A549 (cell line): ENCODE results near the gene DAGLB. TPM values are rescaled to one million over a fixed set of nuclear protein-coding genes. Genes with fewer than 3 reads are reported as not detected.
"Not testable (repeated sequence)": the region's sequence is repeated elsewhere in the genome, so short reads cannot be mapped to it uniquely, and the experiment has no call there.

Experiments
- ATAC-seq, 2 experiments: fragments of 200-7000 bp in 1 of 2; fragments of >200 bp in 1 of 2; cut with Nextera tagmentation in 1 of 2; cut with Tn5 transposase in 1 of 2; 3 replicates each; pipeline versions ENCODE4 v1.8.0 to v1.9.1; 2018 to 2020; ENCODE audit warnings: mild to moderate bottlenecking in 1 of 2, moderate library complexity in 1 of 2
- CTCF ChIA-PET: fragments of 300-600 bp; sonication (Branson Sonifier 250); formaldehyde crosslinking; extraction: SDS; loops from one replicate; lab custom pipeline; 2021; ENCODE audit warnings: antibody characterized with exemption, inconsistent platforms; lab: Yijun Ruan, JAX
- POLR2A ChIA-PET: fragments of 350-600 bp; formaldehyde crosslinking; extraction: SDS; loops from one replicate; lab custom pipeline; 2021; ENCODE audit warnings: antibody characterized with exemption, inconsistent platforms; lab: Yijun Ruan, JAX
- DNase-seq, 2 experiments: peaks; one replicate each; pipeline versions ENCODE4 v3.0.0 to v3.0.0-alpha.2; 2011 to 2016; ENCODE audit warnings: low read depth in 1 of 2, low spot score in 1 of 2
- FAIRE-seq: peaks from 2 replicates; lab custom pipeline; 2011; peaks lifted over from hg19 to GRCh38; lab: Jason Lieb, UNC
- H3K27ac ChIP-seq, 2 experiments: fragments of >200 bp; sonication (Bioruptor Twin); formaldehyde crosslinking; 3 replicates each; pipeline ENCODE4 v1.5.1; 2016 to 2017
- H3K4me1 ChIP-seq: fragments of >200 bp; sonication (Bioruptor Twin); formaldehyde crosslinking; 3 replicates; pipeline ENCODE4 v1.6.1; 2016
- H3K4me2 ChIP-seq: fragments of >200 bp; sonication (Bioruptor Twin); formaldehyde crosslinking; 3 replicates; pipeline ENCODE4 v1.6.1; 2016
- H3K4me3 ChIP-seq: fragments of >200 bp; sonication (Bioruptor Twin); formaldehyde crosslinking; 3 replicates; pipeline ENCODE4 v1.5.1; 2016
- H3K9me3 ChIP-seq: fragments of >200 bp; sonication (Bioruptor Twin); formaldehyde crosslinking; 3 replicates; pipeline ENCODE4 v1.6.1; 2016
- ATOH8 ChIP-seq: fragments of 250-450 bp; sonication (Bioruptor Pico); IDR thresholded peaks from 2 replicates; pipeline ENCODE4 v1.5.0; 2020; ENCODE audit warnings: low read depth, mild to moderate bottlenecking, moderate library complexity
- CBX2 ChIP-seq: fragments of 200-600 bp; sonication (generic); IDR thresholded peaks from 2 replicates; pipeline ENCODE4 v1.6.1; 2016; ENCODE audit warnings: low read depth, mild to moderate bottlenecking, borderline replicate concordance
- CEBPB ChIP-seq, 2 experiments: fragments of >200 bp in 1 of 2; sonication (Bioruptor Twin) in 1 of 2; formaldehyde crosslinking in 1 of 2; IDR thresholded peaks; 2 replicates each; pipeline ENCODE4 v1.6.1; 2012 to 2016
- EHMT2 ChIP-seq: fragments of 200-600 bp; sonication (generic); IDR thresholded peaks from 2 replicates; pipeline ENCODE4 v1.6.1; 2016; ENCODE audit warnings: antibody characterized with exemption, low read depth, mild to moderate bottlenecking, moderate library complexity
- EP300 ChIP-seq, 2 experiments: fragments of >200 bp; sonication (Bioruptor Twin); formaldehyde crosslinking; IDR thresholded peaks; 2 replicates in 1 of 2; 3 replicates in 1 of 2; pipeline ENCODE4 v1.6.1; 2016 to 2017
- ESRRA ChIP-seq: fragments of 150-350 bp; IDR thresholded peaks from 2 replicates; pipeline ENCODE4 v1.6.1; 2014; ENCODE audit warnings: mild to moderate bottlenecking, low read length, borderline replicate concordance
- FOSB ChIP-seq: fragments of 250-450 bp; sonication (Bioruptor Pico); IDR thresholded peaks from 2 replicates; pipeline ENCODE4 v1.5.0; 2020; ENCODE audit warnings: mild to moderate bottlenecking, moderate library complexity
- FOSL2 ChIP-seq, 2 experiments: fragments of 450-650 bp in 1 of 2; fragments of >200 bp in 1 of 2; sonication (Bioruptor Twin) in 1 of 2; formaldehyde crosslinking; IDR thresholded peaks; 2 replicates each; pipeline versions ENCODE4 v1.5.0 to v1.6.1; 2016 to 2020; ENCODE audit warnings: mild to moderate bottlenecking in 1 of 2, moderate library complexity in 1 of 2
- FOXS1 ChIP-seq: fragments of 250-450 bp; sonication (Bioruptor Pico); IDR thresholded peaks from 2 replicates; pipeline ENCODE4 v1.5.0; 2020; ENCODE audit warnings: mild to moderate bottlenecking, moderate library complexity
- GATA3 ChIP-seq: IDR thresholded peaks from 2 replicates; pipeline ENCODE4 v1.6.1; 2012; ENCODE audit warnings: borderline replicate concordance
- HDAC2 ChIP-seq: fragments of 200-600 bp; sonication (generic); IDR thresholded peaks from 2 replicates; pipeline ENCODE4 v1.6.1; 2016
- HOXA7 ChIP-seq: fragments of 250-450 bp; sonication (Bioruptor Pico); IDR thresholded peaks from 2 replicates; pipeline ENCODE4 v1.5.0; 2020; ENCODE audit warnings: mild to moderate bottlenecking, moderate library complexity
- HOXB13 ChIP-seq: fragments of 250-450 bp; sonication (Bioruptor Pico); IDR thresholded peaks from 2 replicates; pipeline ENCODE4 v1.5.0; 2020; ENCODE audit warnings: low read depth, mild to moderate bottlenecking, moderate library complexity
- JUN ChIP-seq, 2 experiments: fragments of >200 bp; sonication (Bioruptor Twin); formaldehyde crosslinking; IDR thresholded peaks; 2 replicates in 1 of 2; 3 replicates in 1 of 2; pipeline ENCODE4 v1.6.1; 2016 to 2017
- JUNB ChIP-seq: fragments of >200 bp; sonication (Bioruptor Twin); formaldehyde crosslinking; IDR thresholded peaks from 2 replicates; pipeline ENCODE4 v1.6.1; 2016
- KDM5A ChIP-seq: fragments of 200-600 bp; sonication (generic); IDR thresholded peaks from 2 replicates; pipeline ENCODE4 v1.6.1; 2016; ENCODE audit warnings: antibody characterized with exemption, mild to moderate bottlenecking
- NR3C1 ChIP-seq: fragments of >200 bp; sonication (Bioruptor Twin); formaldehyde crosslinking; IDR thresholded peaks from 3 replicates; pipeline ENCODE4 v1.6.1; 2017
- PBX3 ChIP-seq: IDR thresholded peaks from 2 replicates; pipeline ENCODE4 v1.6.1; 2012
- POLR2AphosphoS2 ChIP-seq: conservative IDR thresholded peaks from 2 replicates; pipeline ENCODE4 v1.6.1; 2012; ENCODE audit warnings: low read length, improper control_type of control experiment, inconsistent platforms
- RAD21 ChIP-seq, 2 experiments: fragments of >200 bp in 1 of 2; sonication (Bioruptor Twin) in 1 of 2; formaldehyde crosslinking in 1 of 2; IDR thresholded peaks in 1 of 2; conservative IDR thresholded peaks in 1 of 2; 2 replicates in 1 of 2; 3 replicates in 1 of 2; pipeline ENCODE4 v1.6.1; 2012 to 2018; ENCODE audit warnings: inconsistent platforms in 1 of 2
- RARB ChIP-seq: fragments of 250-450 bp; sonication (Bioruptor Pico); IDR thresholded peaks from 2 replicates; pipeline ENCODE4 v1.8.0; 2021; ENCODE audit warnings: mild to moderate bottlenecking, moderate library complexity
- REST ChIP-seq: fragments of 200-600 bp; sonication (generic); IDR thresholded peaks from 2 replicates; pipeline ENCODE4 v1.6.1; 2016; ENCODE audit warnings: antibody characterized with exemption, mild to moderate bottlenecking, moderate library complexity
- RFX5 ChIP-seq: fragments of 450-650 bp; IDR thresholded peaks from 2 replicates; pipeline ENCODE4 v1.7.1; 2014; ENCODE audit warnings: antibody characterized with exemption, mild to moderate bottlenecking, moderate library complexity
- SREBF2 ChIP-seq: fragments of 450-650 bp; IDR thresholded peaks from 2 replicates; pipeline ENCODE4 v1.6.1; 2014; ENCODE audit warnings: mild to moderate bottlenecking, moderate library complexity
- TP53 ChIP-seq: fragments of 250-450 bp; sonication (Bioruptor Pico); IDR thresholded peaks from 2 replicates; pipeline ENCODE4 v1.5.0; 2021; ENCODE audit warnings: mild to moderate bottlenecking, moderate library complexity
- WGBS: methylation state at CpG from one replicate; pipeline ENCODE4 v1.1.6; 2017; ENCODE audit errors: missing lambda C conversion rate; 5-methylcytosine and 5-hydroxymethylcytosine counted together
- polyA plus RNA-seq, 4 experiments: library from polyadenylated mRNA; depleted of rRNA in 3 of 4; stranded (reverse); fragments of >200 nt; fragmentation: RNase III in 1 of 4; extraction: RNeasy Plus Mini Kit Qiagen cat#74134 plus additional on column Dnase treatment in 1 of 4; gene quantifications; 2 replicates in 3 of 4; 3 replicates in 1 of 4; pipeline ENCODE4 v1.2.3, GENCODE V29; 2011 to 2017
- TF ChIP-seq, protein P1 (sequence below): fragments of 450-650 bp; IDR thresholded peaks from 2 replicates; pipeline ENCODE4 v1.6.1; 2014; ENCODE audit warnings: antibody characterized with exemption

The DAGLB gene
- polyA plus RNA-seq, 2 of the 4 experiments (the other 2 are of a cell fraction) = 14.5 to 19.7 TPM

DNA sequence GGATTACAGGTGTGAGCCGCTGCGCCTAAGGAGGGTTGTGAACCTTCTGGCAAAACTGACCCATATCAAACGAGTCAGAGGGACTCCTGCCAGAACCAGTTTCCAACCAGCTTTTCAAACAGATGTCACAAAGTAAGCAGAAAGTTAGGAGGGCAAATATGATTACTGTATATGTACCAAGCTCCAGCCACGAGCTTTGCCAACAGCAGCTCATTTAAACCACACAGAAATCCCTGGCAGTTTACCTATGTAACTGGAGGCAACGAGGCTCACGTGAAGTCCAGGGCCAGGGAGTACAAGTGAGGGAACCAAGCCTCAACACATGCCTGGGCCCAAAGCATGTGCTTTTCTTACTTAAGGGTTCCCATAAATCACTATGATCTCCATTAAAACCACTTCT lies 12.5 kb upstream of the DAGLB start:
- TF ChIP-seq, protein P1, sequence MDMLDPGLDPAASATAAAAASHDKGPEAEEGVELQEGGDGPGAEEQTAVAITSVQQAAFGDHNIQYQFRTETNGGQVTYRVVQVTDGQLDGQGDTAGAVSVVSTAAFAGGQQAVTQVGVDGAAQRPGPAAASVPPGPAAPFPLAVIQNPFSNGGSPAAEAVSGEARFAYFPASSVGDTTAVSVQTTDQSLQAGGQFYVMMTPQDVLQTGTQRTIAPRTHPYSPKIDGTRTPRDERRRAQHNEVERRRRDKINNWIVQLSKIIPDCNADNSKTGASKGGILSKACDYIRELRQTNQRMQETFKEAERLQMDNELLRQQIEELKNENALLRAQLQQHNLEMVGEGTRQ = no peak
- no peak for TF ChIP-seq POLR2AphosphoS2
- no peak for TF ChIP-seq ATOH8 (CRISPR knock-in tag)
- no peak for TF ChIP-seq RFX5
- no peak for TF ChIP-seq CBX2
- no peak for TF ChIP-seq NR3C1
- TF ChIP-seq SREBF2 = no peak
- TF ChIP-seq JUN (IDR thresholded peaks at IDR 0.05) = no peak
- TF ChIP-seq EP300 (IDR thresholded peaks at IDR 0.05) = no peak
- no peak for TF ChIP-seq ESRRA
- no peak for TF ChIP-seq RARB (CRISPR knock-in tag)
- TF ChIP-seq EHMT2 = no peak
- TF ChIP-seq TP53 (CRISPR knock-in tag) = no peak
- no peak for TF ChIP-seq HOXB13 (CRISPR knock-in tag)
- Histone ChIP-seq H3K9me3 (no peaks in the 10 kb centered on the region), H3K4me2 (no peak overlapping the region), H3K27ac (no peak overlapping the region), H3K4me3 (no peak overlapping the region), H3K4me1 (no peaks in the 10 kb centered on the region)
- ATAC-seq (no peak), DNase-seq (no peak), FAIRE-seq (no peak)
- 76% methylated on average over 6 of the region's 6 CpGs for WGBS
- ChIA-PET POLR2A (no interaction called here), CTCF (interaction anchor here (0.8 to 1.5 kb wide), 3 partner anchors 12 to 125 kb away, joined by 3 to 5 read pairs (median 4); no protein-coding TSS in a partner anchor)

DNA sequence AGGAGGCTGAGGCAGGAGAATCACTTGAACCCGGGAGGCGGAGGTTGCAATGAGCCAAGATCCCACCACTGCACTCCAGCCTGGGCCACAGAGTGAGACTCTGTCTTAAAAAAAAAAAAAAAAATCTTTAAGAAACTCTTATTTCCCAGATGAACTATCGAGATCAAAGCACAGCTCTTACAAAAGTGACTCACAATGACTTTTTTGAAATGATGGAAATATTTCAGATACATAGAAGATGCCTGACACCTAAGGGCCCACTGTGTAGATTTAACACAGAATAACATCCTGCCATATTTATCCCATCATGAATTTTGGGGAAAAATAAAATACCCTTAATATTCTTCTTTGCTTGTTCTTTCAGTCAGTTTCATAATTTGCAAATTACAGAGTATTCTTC lies 10.9 kb upstream of the DAGLB start:
- H3K4me1 ChIP-seq, ATAC-seq, POLR2A ChIA-PET, H3K27ac ChIP-seq, DNase-seq, H3K4me3 ChIP-seq, CTCF ChIA-PET, H3K9me3 ChIP-seq, FAIRE-seq, H3K4me2 ChIP-seq: not testable (repeated sequence)
- WGBS = 77% methylated on average over 3 of the region's 3 CpGs

- FAIRE-seq = no peak
- TF ChIP-seq FOXS1 (CRISPR knock-in tag) (no peak), REST (no peak), PBX3 (no peak), HOXA7 (CRISPR knock-in tag) (no peak), KDM5A (no peak), RFX5 (peak; percentile 89), CEBPB (IDR thresholded peaks at IDR 0.05) (peak; percentile 32 to 72; a peak in 3 of 4 replicates), RAD21 (conservative IDR thresholded peaks at IDR 0.05 in 1 of 2, IDR thresholded peaks at IDR 0.05 in 1 of 2) (peak; percentile 7 to 17; a peak in 1 of 5 replicates), GATA3 (peak; percentile 33; the same call in 1 of the 2 replicates), HOXB13 (CRISPR knock-in tag) (no peak), HDAC2 (no peak), JUN (IDR thresholded peaks at IDR 0.05) (no peak), EP300 (IDR thresholded peaks at IDR 0.05) (peak in 1 of 2 experiments; percentile 44; a peak in 1 of 5 replicates), ATOH8 (CRISPR knock-in tag) (no peak), FOSB (CRISPR knock-in tag) (no peak), JUNB (peak; percentile 57; the same call in 1 of the 2 replicates), FOSL2 (IDR thresholded peaks at IDR 0.05) (no peak), FOSL2 (CRISPR knock-in tag; IDR thresholded peaks at IDR 0.05) (peak; percentile 81), SREBF2 (no peak), ESRRA (no peak)
Observed at GRCh38 chr7:6453734-6454133, 6.0 kb upstream of the DAGLB start.

More at GRCh38 chr7:6453734-6454133, 6.0 kb upstream of the DAGLB start:
- ChIA-PET CTCF (interaction anchor here (0.6 to 1.9 kb wide), 7 partner anchors 11 to 72 kb away, joined by 3 to 7 read pairs (median 4); no protein-coding TSS in a partner anchor), POLR2A (interaction anchor here (0.9 kb wide), 2 partner anchors 9 to 10 kb away, joined by 3 read pairs; no protein-coding TSS in a partner anchor)
- WGBS = 21% methylated on average over 4 of the region's 4 CpGs
- Histone ChIP-seq H3K9me3 (no peaks in the 10 kb centered on the region), H3K27ac (peak overlapping the region; percentile 54 to 81; a peak in 5 of 6 replicates), H3K4me1 (peaks cover 31% of the 10 kb centered on the region), H3K4me2 (peak overlapping the region; percentile 44), H3K4me3 (no peak overlapping the region)
- DNase-seq (peak; percentile 74 to 84), ATAC-seq (peak; percentile 82 to 91)
